RCC 7860 (cell line): Measurements from ENCODE around the gene RAP2C.

Experiments
- DNase-seq: peaks from one replicate; pipeline ENCODE4 v3.0.0-alpha.2; 2015; ENCODE audit warnings: low spot score
- FAIRE-seq: peaks from 2 replicates; lab custom pipeline; 2012; peaks lifted over from hg19 to GRCh38; lab: Jason Lieb, UNC

Gene RAP2C

GRCh38 chrX:132219343-132219768, at the start of gene RAP2C:
Gene RAP2C (minus strand): TSS chrX:132219447. CDS start chrX:132217268, 2,179 bp downstream.
- FAIRE-seq, result peak; percentile 31

GRCh38 chrX:132267392-132267791, 48.1 kb upstream of the RAP2C start:
- DNase-seq, result no peak
- no peak for FAIRE-seq

More at GRCh38 chrX:132219343-132219768, at the start of gene RAP2C:
- peak; percentile 52 for DNase-seq

GRCh38 chrX:132266583-132267355, 47.5 kb upstream of the RAP2C start:
- FAIRE-seq, result no peak

GRCh38 chrX:132263127-132263526, 43.9 kb upstream of the RAP2C start:
- DNase-seq, result no peak
- no peak for FAIRE-seq

More at GRCh38 chrX:132266583-132267355, 47.5 kb upstream of the RAP2C start:
- no peak for DNase-seq

- FAIRE-seq, result no peak
- no peak for DNase-seq
Measured at GRCh38 chrX:132258509-132258908, 39.3 kb upstream of the RAP2C start.

- no peak for DNase-seq
- no peak for FAIRE-seq
Measured at GRCh38 chrX:132257116-132257515, 37.9 kb upstream of the RAP2C start.

- FAIRE-seq, result no peak
- DNase-seq, result no peak
Measured at GRCh38 chrX:132236121-132236520, 16.9 kb upstream of the RAP2C start.

- FAIRE-seq, result no peak
- no peak for DNase-seq
Measured at GRCh38 chrX:132235488-132235887, 16.2 kb upstream of the RAP2C start.

GRCh38 chrX:132231587-132231986, 12.3 kb upstream of the RAP2C start:
- DNase-seq (no peak), FAIRE-seq (no peak)

- FAIRE-seq (no peak), DNase-seq (no peak)
Measured at GRCh38 chrX:132227383-132228112, 8.3 kb upstream of the RAP2C start.

GRCh38 chrX:132226169-132226568, 6.9 kb upstream of the RAP2C start:
- FAIRE-seq (no peak), DNase-seq (no peak)

- no peak for FAIRE-seq
Measured at GRCh38 chrX:132218100-132218812, 991 bp downstream of the RAP2C start.

GRCh38 chrX:132217203-132218073, 1.8 kb downstream of the RAP2C start:
- FAIRE-seq (no peak), DNase-seq (peak; percentile 68)

More at GRCh38 chrX:132218100-132218812, 991 bp downstream of the RAP2C start:
- DNase-seq, result peak; percentile 67

- DNase-seq (no peak), FAIRE-seq (no peak)
Measured at GRCh38 chrX:132216806-132217202, 2.4 kb downstream of the RAP2C start.

- DNase-seq (no peak), FAIRE-seq (no peak)
Measured at GRCh38 chrX:132216283-132216682, 3.0 kb downstream of the RAP2C start.

GRCh38 chrX:132214518-132214917, 4.7 kb downstream of the RAP2C start:
- DNase-seq, result no peak
- no peak for FAIRE-seq

- no peak for DNase-seq
- no peak for FAIRE-seq
Measured at GRCh38 chrX:132209527-132209926, 9.7 kb downstream of the RAP2C start.

GRCh38 chrX:132208422-132208821, 10.8 kb downstream of the RAP2C start:
- no peak for DNase-seq
- FAIRE-seq, result peak; percentile 83

GRCh38 chrX:132207996-132208395, 11.3 kb downstream of the RAP2C start:
- no peak for FAIRE-seq

GRCh38 chrX:132206259-132206658, 13.0 kb downstream of the RAP2C start:
- FAIRE-seq (no peak), DNase-seq (no peak)

More at GRCh38 chrX:132207996-132208395, 11.3 kb downstream of the RAP2C start:
- DNase-seq, result no peak
